ENCODE data around the gene KIAA1755.

GRCh38 chr20:38173237-38174156 is 87.0 kb downstream of the KIAA1755 start:
- no peak for TF ChIP-seq EZH2phosphoT487 (IDR thresholded peaks at IDR 0.05; ENCODE audit: borderline replicate concordance, low read length)
- TF ChIP-seq CTCF (IDR thresholded peaks at IDR 0.05; ENCODE audit: low read depth, low read length, poor library complexity, severe bottlenecking), result no peak

Data from DOHH2 (cell line).